SK-N-SH (cell line): ENCODE data around the gene PSAP. TPM values are rescaled to one million over a fixed set of nuclear protein-coding genes. Genes with fewer than 3 reads are reported as not detected.
"Not testable (repeated sequence)": the region's sequence is repeated elsewhere in the genome, so short reads cannot be mapped to it uniquely, and the experiment has no call there.

ENCODE experiments used
- CTCF ChIA-PET: fragments of 300-600, 350-600 bp; formaldehyde crosslinking; extraction: SDS; loops from one replicate; lab custom pipeline; 2021; lab: Yijun Ruan, JAX
- POLR2A ChIA-PET: fragments of 350-600 bp; sonication (Branson Sonifier 250); formaldehyde crosslinking; extraction: SDS; loops from one replicate; lab custom pipeline; 2020; ENCODE audit warnings: antibody characterized with exemption, inconsistent platforms; lab: Yijun Ruan, JAX
- DNase-seq: peaks from one replicate; pipeline ENCODE4 v3.0.0; 2012
- H2AFZ ChIP-seq: fragments of 200-600 bp; sonication (generic); 2 replicates; pipeline ENCODE4 v1.8.1; 2016; ENCODE audit warnings: antibody characterized with exemption, mild to moderate bottlenecking, low read depth
- H3F3A ChIP-seq: fragments of 200-600 bp; sonication (generic); replicated peaks from 2 replicates; pipeline ENCODE3; 2016; ENCODE audit warnings: antibody characterized with exemption, mild to moderate bottlenecking; ENCODE audit not compliant: insufficient read depth
- H3K27ac ChIP-seq, 2 experiments: fragments of 200-500 bp in 1 of 2; fragments of 200-600 bp in 1 of 2; sonication (Bioruptor generic) in 1 of 2; sonication (generic), shearing (Covaris generic) in 1 of 2; 2 replicates each; pipeline versions ENCODE4 v1.5.1 to v1.6.1; 2014 to 2016; ENCODE audit warnings: low read depth in 2 of 2, inconsistent platforms in 1 of 2, low read length in 1 of 2, mild to moderate bottlenecking in 1 of 2, mixed read lengths in 1 of 2
- H3K27me3 ChIP-seq: fragments of 200-600 bp; sonication (generic), shearing (Covaris generic); 2 replicates; pipeline ENCODE4 v1.6.1; 2016; ENCODE audit warnings: mixed run types; ENCODE audit not compliant: insufficient read depth
- H3K36me3 ChIP-seq, 2 experiments: fragments of 200-500 bp in 1 of 2; fragments of 200-600 bp in 1 of 2; sonication (Bioruptor generic) in 1 of 2; sonication (generic) in 1 of 2; replicated peaks in 1 of 2; 2 replicates each; pipeline versions ENCODE3 to v1.5.1; 2014 to 2016; ENCODE audit warnings: low read length in 1 of 2, mild to moderate bottlenecking in 1 of 2; ENCODE audit not compliant: insufficient read depth in 2 of 2, control insufficient read depth in 1 of 2
- H3K4me1 ChIP-seq, 2 experiments: fragments of 200-500 bp in 1 of 2; fragments of 200-600 bp in 1 of 2; sonication (Bioruptor generic) in 1 of 2; sonication (generic), shearing (Covaris generic) in 1 of 2; 2 replicates each; pipeline versions ENCODE4 v1.5.1 to v1.6.1; 2014 to 2016; ENCODE audit warnings: low read depth in 1 of 2, low read length in 1 of 2, mixed run types in 1 of 2; ENCODE audit not compliant: insufficient read depth in 2 of 2, control insufficient read depth in 1 of 2
- H3K4me2 ChIP-seq: fragments of 200-600 bp; sonication (generic), shearing (Covaris generic); 2 replicates; pipeline ENCODE4 v1.6.1; 2017; ENCODE audit warnings: mixed run types
- H3K4me3 ChIP-seq, 2 experiments: fragments of 200-500 bp in 1 of 2; fragments of 200-600 bp in 1 of 2; sonication (Bioruptor generic) in 1 of 2; sonication (generic), shearing (Covaris generic) in 1 of 2; 2 replicates each; pipeline versions ENCODE4 v1.5.1 to v1.8.1; 2014 to 2016; ENCODE audit warnings: low read depth in 2 of 2, inconsistent platforms in 1 of 2, low read length in 1 of 2, mild to moderate bottlenecking in 1 of 2, mixed read lengths in 1 of 2, moderate library complexity in 1 of 2
- H3K79me2 ChIP-seq: fragments of 200-600 bp; sonication (generic); 2 replicates; pipeline ENCODE4 v1.8.1; 2017; ENCODE audit warnings: mild to moderate bottlenecking; ENCODE audit not compliant: insufficient read depth
- H3K9ac ChIP-seq: fragments of 200-600 bp; sonication (generic); 2 replicates; pipeline ENCODE4 v1.6.1; 2017; ENCODE audit warnings: mixed run types
- H3K9me2 ChIP-seq: fragments of 200-600 bp; sonication (generic); 2 replicates; pipeline ENCODE4 v1.6.1; 2017; ENCODE audit warnings: mixed run types
- H3K9me3 ChIP-seq: fragments of 200-600 bp; sonication (generic); 2 replicates; pipeline ENCODE4 v1.6.1; 2017; ENCODE audit warnings: mixed run types, mild to moderate bottlenecking, moderate library complexity
- H4K20me1 ChIP-seq: fragments of 200-600 bp; sonication (generic); 2 replicates; pipeline ENCODE4 v1.6.1; 2017; ENCODE audit warnings: mild to moderate bottlenecking, mixed run types; ENCODE audit not compliant: insufficient read depth
- EP300 ChIP-seq, 2 experiments: IDR thresholded peaks; 2 replicates each; pipeline versions ENCODE4 v1.4.0 to v1.6.1; 2012; ENCODE audit warnings: borderline replicate concordance in 1 of 2, low read depth in 1 of 2, low read length in 1 of 2
- FOSL2 ChIP-seq: IDR thresholded peaks from 2 replicates; pipeline ENCODE4 v1.4.0; 2012; ENCODE audit warnings: low read depth, mild to moderate bottlenecking, moderate library complexity, borderline replicate concordance
- FOXM1 ChIP-seq: IDR thresholded peaks from 2 replicates; pipeline ENCODE4 v1.4.0; 2012; ENCODE audit warnings: low read depth, mild to moderate bottlenecking
- MEF2A ChIP-seq: IDR thresholded peaks from 2 replicates; pipeline ENCODE4 v1.4.0; 2012; ENCODE audit warnings: low read depth, borderline replicate concordance
- NFIC ChIP-seq: IDR thresholded peaks from 2 replicates; pipeline ENCODE4 v1.4.0; 2012; ENCODE audit warnings: borderline replicate concordance
- RCOR1 ChIP-seq: fragments of 150-350 bp; IDR thresholded peaks from 2 replicates; pipeline ENCODE4 v1.6.1; 2017; ENCODE audit warnings: antibody characterized with exemption, low read length
- TAF1 ChIP-seq: IDR thresholded peaks from 2 replicates; pipeline ENCODE4 v1.6.1; 2012; ENCODE audit warnings: low read depth, mild to moderate bottlenecking, low read length, moderate library complexity, borderline replicate concordance
- YY1 ChIP-seq: IDR thresholded peaks from 2 replicates; pipeline ENCODE4 v1.4.0; 2012; ENCODE audit warnings: low read depth, mild to moderate bottlenecking
- ZBTB33 ChIP-seq: IDR thresholded peaks from 2 replicates; pipeline ENCODE4 v1.4.0; 2012; ENCODE audit warnings: low read depth, borderline replicate concordance
- WGBS: methylation state at CpG from one replicate; pipeline ENCODE4 v1.1.6; 2017; ENCODE audit warnings: low lambda C conversion rate; 5-methylcytosine and 5-hydroxymethylcytosine counted together
- polyA plus RNA-seq, 3 experiments: library from polyadenylated mRNA; depleted of rRNA; stranded (reverse); fragments of >200 nt; gene quantifications; 2 replicates each; pipeline ENCODE4 v1.2.3, GENCODE V29; 2012

The PSAP gene
- polyA plus RNA-seq, 1 of the 3 experiments (the other 2 are of a cell fraction) = 1,647 TPM

- H3K36me3 ChIP-seq, H3K4me1 ChIP-seq, H3K27ac ChIP-seq, H3K79me2 ChIP-seq, H3K4me3 ChIP-seq, H3K4me2 ChIP-seq, DNase-seq, H3F3A ChIP-seq, H3K9me3 ChIP-seq, H3K9me2 ChIP-seq, H4K20me1 ChIP-seq, H3K9ac ChIP-seq, H3K27me3 ChIP-seq, POLR2A ChIA-PET, H2AFZ ChIP-seq: not testable (repeated sequence)
- 90% methylated on average over 12 of the region's 13 CpGs for WGBS
- CTCF ChIA-PET = interaction anchor here (0.6 kb wide), 1 partner anchor 77 kb away, joined by 3 read pairs; no protein-coding TSS in a partner anchor
Observed at GRCh38 chr10:71874680-71875354, 23.8 kb upstream of the PSAP start.

GRCh38 chr10:71873582-71874211 lies 22.6 kb upstream of the PSAP start:
- H3F3A ChIP-seq = peaks cover 4% of the 10 kb centered on the region
- H3K27ac ChIP-seq = no peak overlapping the region
- no peaks in the 10 kb centered on the region for H3K9me3 ChIP-seq
- POLR2A ChIA-PET = interaction anchor here (0.6 kb wide), 1 partner anchor 67 kb away, joined by 4 read pairs; no protein-coding TSS in a partner anchor
- 91% methylated on average over 7 of the region's 7 CpGs for WGBS
- H3K36me3 ChIP-seq = no peaks in the 10 kb centered on the region
- H3K27me3 ChIP-seq = no peaks in the 10 kb centered on the region
- no peak for DNase-seq
- CTCF ChIA-PET = interaction anchor here (0.5 to 1.9 kb wide), 2 partner anchors 23 to 265 kb away, joined by 4 to 9 read pairs; no protein-coding TSS in a partner anchor
- H3K4me2 ChIP-seq = no peak overlapping the region
- peaks cover 0 to 2% of the 10 kb centered on the region in 2 experiments; a peak in 2 of 4 replicates for H3K4me1 ChIP-seq
- H3K79me2 ChIP-seq = no peaks in the 10 kb centered on the region
- H2AFZ ChIP-seq = no peak overlapping the region
- TF ChIP-seq FOXM1 (no peak), YY1 (no peak), NFIC (no peak), MEF2A (no peak), FOSL2 (no peak), TAF1 (no peak), RCOR1 (no peak), EP300 (IDR thresholded peaks at IDR 0.05; ENCODE audit: borderline replicate concordance in 1 of 2, low read depth in 1 of 2, low read length in 1 of 2) (no peak), ZBTB33 (no peak)
- TF ChIP-seq, all 33 proteins: peak for 0
- H4K20me1 ChIP-seq = no peaks in the 10 kb centered on the region
- H3K9me2 ChIP-seq = no peaks in the 10 kb centered on the region
- H3K9ac ChIP-seq = no peak overlapping the region
- H3K4me3 ChIP-seq = no peak overlapping the region

GRCh38 chr10:71869601-71870000 lies 18.6 kb upstream of the PSAP start:
- H3K36me3 ChIP-seq, H3K4me2 ChIP-seq, H2AFZ ChIP-seq, H3K27me3 ChIP-seq, POLR2A ChIA-PET, H3K9ac ChIP-seq, H3K27ac ChIP-seq, CTCF ChIA-PET, H3K4me3 ChIP-seq, H3F3A ChIP-seq, H3K9me3 ChIP-seq, H4K20me1 ChIP-seq, H3K9me2 ChIP-seq, DNase-seq, H3K79me2 ChIP-seq: not testable (repeated sequence)
- no CpG with 5 or more reads among the region's 32 CpGs for WGBS
- peaks cover 5 to 15% of the 10 kb centered on the region in 2 experiments; a peak in 3 of 4 replicates for H3K4me1 ChIP-seq
